NAMALWA (cell line): Measurements from ENCODE around the gene GPC5.

Experiments
- DNase-seq: peaks from one replicate; pipeline ENCODE4 v3.0.0-alpha.2; 2015; ENCODE audit warnings: low spot score

The GPC5 gene

GRCh38 chr13:91398413-91399188 lies at the start of gene GPC5:
TSS of gene GPC5 (plus strand) at chr13:91398621.
- DNase-seq: no peak

- DNase-seq: peak; percentile 97
These were observed 49.5 kb upstream of the GPC5 start for GRCh38 chr13:91348906-91349435.

DNA sequence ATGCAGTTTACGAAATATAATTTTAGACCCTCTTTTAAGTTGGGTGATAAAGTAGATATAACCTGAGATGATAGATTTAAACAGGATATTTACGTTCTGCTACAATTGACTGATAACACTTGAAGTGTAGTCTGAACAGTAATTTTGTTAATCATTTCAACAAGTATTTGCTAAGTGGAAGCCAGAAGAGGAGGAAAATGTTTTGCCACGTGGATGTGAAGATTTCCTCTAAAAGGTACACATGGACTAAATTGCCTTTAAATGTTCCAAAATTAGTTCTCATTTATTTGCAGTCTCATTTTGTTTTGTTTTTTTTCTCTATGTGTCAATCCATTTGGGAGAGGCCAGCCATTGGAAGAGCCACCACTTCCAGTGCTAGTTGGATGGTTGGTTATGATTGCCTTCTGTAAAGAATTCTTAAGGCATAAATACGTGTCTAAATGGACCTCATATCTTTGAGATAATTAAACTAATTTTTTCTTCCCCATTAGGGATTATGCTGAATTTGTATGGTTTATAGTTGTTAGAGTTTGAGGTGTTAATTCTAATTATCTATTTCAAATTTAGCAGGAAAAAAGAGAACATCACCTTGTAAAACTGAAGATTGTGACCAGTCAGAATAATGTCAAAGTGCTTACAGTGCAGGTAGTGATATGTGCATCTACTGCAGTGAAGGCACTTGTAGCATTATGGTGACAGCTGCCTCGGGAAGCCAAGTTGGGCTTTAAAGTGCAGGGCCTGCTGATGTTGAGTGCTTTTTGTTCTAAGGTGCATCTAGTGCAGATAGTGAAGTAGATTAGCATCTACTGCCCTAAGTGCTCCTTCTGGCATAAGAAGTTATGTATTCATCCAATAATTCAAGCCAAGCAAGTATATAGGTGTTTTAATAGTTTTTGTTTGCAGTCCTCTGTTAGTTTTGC lies 48.2 kb upstream of the GPC5 start:
- DNase-seq: peak; percentile 39

- peak; percentile 39 for DNase-seq
These were observed 47.3 kb upstream of the GPC5 start for GRCh38 chr13:91351123-91351522.

GRCh38 chr13:91351980-91352379 lies 46.4 kb upstream of the GPC5 start:
- peak; percentile 36 for DNase-seq

- peak; percentile 39 for DNase-seq
These were observed 45.5 kb upstream of the GPC5 start for GRCh38 chr13:91352891-91353290.

- DNase-seq: peak; percentile 45
These were observed 44.9 kb upstream of the GPC5 start for GRCh38 chr13:91353494-91353893.

GRCh38 chr13:91355099-91355825 lies 43.2 kb upstream of the GPC5 start:
- DNase-seq: peak; percentile 56

DNA sequence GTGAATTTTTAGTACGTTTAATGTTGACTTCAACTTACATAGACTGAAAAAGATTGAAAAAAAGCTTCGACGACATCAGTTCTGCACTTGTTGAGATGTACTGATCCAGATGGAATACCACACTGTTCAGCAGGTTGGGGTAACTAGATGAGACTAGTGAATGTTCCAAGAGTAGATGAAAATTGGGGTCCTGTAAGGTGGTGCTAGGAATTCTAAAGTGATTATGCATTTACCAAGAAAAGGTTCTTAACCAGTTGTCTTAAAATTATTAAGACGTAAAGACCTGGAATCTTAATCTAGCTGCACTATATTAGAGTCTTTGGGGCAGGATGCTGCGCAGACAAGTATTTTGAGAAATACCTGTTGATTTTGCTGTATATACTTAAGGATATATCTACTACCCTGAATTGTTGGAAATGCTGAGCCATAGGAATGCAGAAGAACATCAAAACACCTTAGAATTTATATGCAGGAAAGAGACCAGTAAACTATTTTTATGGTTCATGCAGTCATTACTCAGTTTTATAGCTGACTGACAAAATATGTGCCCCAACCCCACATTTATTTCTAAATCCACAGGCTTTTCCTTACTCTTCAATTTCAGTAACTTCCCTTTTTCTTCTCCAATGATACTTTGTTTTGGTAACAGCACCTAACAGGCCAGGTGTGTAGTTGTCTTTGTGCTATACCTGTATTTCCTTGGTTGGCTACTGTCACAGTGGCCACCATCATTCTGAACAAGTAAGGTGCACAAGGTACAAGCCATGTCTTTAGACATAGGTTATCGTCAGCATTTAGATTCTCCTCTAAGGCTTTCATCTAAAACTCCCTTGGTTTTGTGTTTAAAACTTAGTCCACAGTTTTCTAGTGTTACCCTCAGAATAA lies 42.4 kb upstream of the GPC5 start:
- DNase-seq: peak; percentile 51

GRCh38 chr13:91356919-91357612 lies 41.4 kb upstream of the GPC5 start:
- DNase-seq: peak; percentile 60

- peak; percentile 59 for DNase-seq
These were observed 40.6 kb upstream of the GPC5 start for GRCh38 chr13:91357613-91358386.

DNA sequence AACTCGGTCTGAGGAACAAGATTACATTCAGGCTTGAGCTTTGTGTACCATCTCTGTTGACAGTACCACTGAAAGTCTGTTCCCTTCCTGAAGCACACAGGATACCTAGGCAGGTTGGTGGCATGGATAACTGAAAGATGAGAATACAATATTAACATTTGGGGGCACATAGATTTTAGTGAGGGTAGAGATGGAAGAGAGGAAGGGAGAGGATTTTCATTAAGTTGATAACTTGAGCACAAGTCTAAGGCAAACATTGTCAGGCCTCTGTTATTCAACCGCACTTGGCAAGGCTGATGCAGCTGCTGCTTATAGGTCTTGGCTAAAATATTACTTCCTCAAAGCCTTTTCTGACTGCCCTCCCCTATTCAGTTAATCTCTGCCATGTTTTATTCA lies 40.0 kb upstream of the GPC5 start:
- DNase-seq: peak; percentile 77

GRCh38 chr13:91359111-91359510 lies 39.3 kb upstream of the GPC5 start:
- DNase-seq: peak; percentile 58

- DNase-seq: peak; percentile 39
These were observed 38.8 kb upstream of the GPC5 start for GRCh38 chr13:91359631-91360030.

DNA sequence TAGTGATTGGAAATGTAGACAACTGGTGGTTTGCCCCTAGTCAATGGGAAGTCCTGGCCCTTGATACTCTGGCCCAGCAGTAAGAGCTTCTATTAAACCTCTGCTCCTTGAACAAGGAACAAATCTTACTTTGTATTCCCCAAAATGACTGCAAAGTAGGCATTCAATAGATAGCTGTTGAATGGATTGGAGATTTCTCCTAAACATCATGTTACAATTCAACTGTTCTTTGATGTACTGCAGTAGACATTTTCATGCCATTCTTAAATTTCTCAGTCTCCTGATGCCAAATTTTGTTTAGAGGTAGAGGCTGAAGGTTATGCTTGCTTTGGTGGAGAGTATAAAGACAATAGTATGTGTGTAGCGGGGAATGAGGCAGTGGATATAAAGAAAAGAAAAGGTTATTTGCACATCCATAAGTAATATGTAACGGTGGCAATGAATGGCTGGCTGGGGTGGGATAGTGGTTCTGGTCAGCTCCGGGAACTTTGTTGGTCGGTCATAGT lies 38.1 kb upstream of the GPC5 start:
- peak; percentile 54 for DNase-seq

DNA sequence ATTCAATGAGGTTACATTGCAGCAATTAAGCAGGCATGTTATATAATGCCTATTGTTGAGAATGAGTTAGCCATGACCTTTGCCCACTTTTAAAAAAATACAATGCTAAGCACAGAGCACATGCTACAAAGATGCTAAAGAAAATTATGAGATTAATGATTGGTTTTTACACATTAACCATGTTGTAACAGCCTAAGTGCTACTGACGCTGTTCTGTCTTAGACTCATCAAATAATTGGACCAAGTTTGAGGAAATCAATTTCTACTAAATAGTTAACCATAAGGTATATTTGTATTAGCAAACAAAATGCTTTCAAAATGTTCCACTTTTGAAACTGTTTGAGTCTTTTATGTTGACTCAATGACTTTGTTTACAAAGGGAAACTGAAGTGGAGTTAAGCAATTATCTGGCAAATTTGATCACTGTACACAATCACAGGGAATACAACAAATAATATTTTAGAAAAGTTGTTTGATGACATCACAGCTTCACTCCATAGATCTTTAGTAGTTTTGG lies 36.6 kb upstream of the GPC5 start:
- peak; percentile 30 for DNase-seq

DNA sequence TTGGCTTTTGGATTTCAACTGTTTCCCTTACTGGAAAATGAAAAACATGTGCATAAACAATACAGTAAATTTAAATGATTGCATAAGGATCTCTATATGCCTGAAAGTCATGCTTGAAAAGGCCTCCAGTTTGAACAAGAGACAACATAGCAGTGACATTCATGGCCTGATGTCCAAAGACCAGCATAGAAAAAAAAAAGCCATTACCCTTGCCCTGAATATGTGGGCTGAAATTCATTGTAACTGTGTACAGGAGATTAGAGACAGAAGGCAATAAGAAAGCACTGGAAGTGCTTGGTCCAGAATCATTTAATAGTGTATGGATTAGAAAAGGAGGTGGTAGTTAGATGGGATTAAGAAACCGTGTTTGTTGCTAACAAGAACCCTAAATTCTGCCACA lies 35.5 kb upstream of the GPC5 start:
- DNase-seq: peak; percentile 51

DNA sequence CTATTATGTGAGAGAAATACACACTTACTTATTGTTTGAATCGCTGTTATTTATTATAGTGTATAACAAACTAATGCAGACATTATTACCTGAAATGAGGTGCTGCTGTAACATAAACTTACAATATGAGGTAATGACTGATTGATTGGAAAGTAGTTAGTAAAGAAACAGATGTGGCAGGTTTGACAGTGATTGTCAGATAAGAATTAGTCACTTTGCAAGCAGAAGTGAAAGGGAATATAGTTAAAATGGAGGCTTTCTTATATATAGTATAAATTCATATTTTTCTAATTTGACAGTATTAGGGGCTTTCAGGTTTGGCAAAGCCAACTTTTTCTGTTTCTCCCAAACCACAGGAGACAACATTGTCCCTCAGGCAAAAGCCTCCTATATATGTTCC lies 30.3 kb upstream of the GPC5 start:
- DNase-seq: no peak
